ENCODE data around the gene ERC1. TPM values are rescaled to one million over a fixed set of nuclear protein-coding genes. Genes with fewer than 3 reads are reported as not detected.

Gene ERC1
- total RNA-seq, 2 donors from 2014 or later: 18.9 to 72.9 TPM

GRCh38 chr12:1357171-1357570 is 366.1 kb downstream of the ERC1 start:
- no peak for DNase-seq (ENCODE audit: low spot score)
- WGBS: 48% methylated on average over 6 of the region's 6 CpGs
- no peaks in the 10 kb centered on the region for H3K9me3 ChIP-seq

GRCh38 chr12:1357711-1358110 is 366.7 kb downstream of the ERC1 start:
- Histone ChIP-seq H3K9me3 (no peaks in the 10 kb centered on the region), H3K4me3 (no peak overlapping the region), H3K4me1 (replicated peaks) (no peaks in the 10 kb centered on the region), H3K27ac (no peak overlapping the region), H3K27me3 (replicated peaks; ENCODE audit: insufficient read depth) (no peaks in the 10 kb centered on the region), H3K36me3 (no peaks in the 10 kb centered on the region)
- TF ChIP-seq CTCF (IDR thresholded peaks at IDR 0.05): no peak
- TF ChIP-seq POLR2AphosphoS5 (IDR thresholded peaks at IDR 0.05): no peak
- TF ChIP-seq POLR2A (IDR thresholded peaks at IDR 0.05): no peak
- DNase-seq (ENCODE audit: low spot score): no peak
- intact Hi-C loops (cut with DNase I): no loop called here
- 100% methylated on average over 1 of the region's 1 CpG for WGBS

More at GRCh38 chr12:1357171-1357570, 366.1 kb downstream of the ERC1 start:
- H3K36me3 ChIP-seq: no peaks in the 10 kb centered on the region
- H3K27ac ChIP-seq: no peak overlapping the region
- no peak overlapping the region for H3K4me3 ChIP-seq
- no peaks in the 10 kb centered on the region for H3K4me1 ChIP-seq (replicated peaks)
- TF ChIP-seq POLR2AphosphoS5 (IDR thresholded peaks at IDR 0.05) (no peak), POLR2A (IDR thresholded peaks at IDR 0.05) (no peak), CTCF (IDR thresholded peaks at IDR 0.05) (no peak)
- no peaks in the 10 kb centered on the region for H3K27me3 ChIP-seq (replicated peaks; ENCODE audit: insufficient read depth)
- intact Hi-C loops (cut with DNase I): no loop called here

- no peaks in the 10 kb centered on the region for H3K4me1 ChIP-seq (replicated peaks)
- H3K36me3 ChIP-seq: no peaks in the 10 kb centered on the region
- H3K4me3 ChIP-seq: no peak overlapping the region
- TF ChIP-seq CTCF (IDR thresholded peaks at IDR 0.05): no peak
- no peak for TF ChIP-seq POLR2A (IDR thresholded peaks at IDR 0.05)
- TF ChIP-seq POLR2AphosphoS5 (IDR thresholded peaks at IDR 0.05): no peak
- 87% methylated on average over 2 of the region's 2 CpGs for WGBS
- no peaks in the 10 kb centered on the region for H3K9me3 ChIP-seq
- no peak overlapping the region for H3K27ac ChIP-seq
- DNase-seq (ENCODE audit: low spot score): no peak
- intact Hi-C loops (cut with DNase I): no loop called here
- no peaks in the 10 kb centered on the region for H3K27me3 ChIP-seq (replicated peaks; ENCODE audit: insufficient read depth)
Measured at GRCh38 chr12:1360441-1361210, 369.6 kb downstream of the ERC1 start.

- no peak for TF ChIP-seq CTCF (IDR thresholded peaks at IDR 0.05)
- no peak for TF ChIP-seq POLR2AphosphoS5 (IDR thresholded peaks at IDR 0.05)
- TF ChIP-seq POLR2A (IDR thresholded peaks at IDR 0.05): no peak
- H3K9me3 ChIP-seq: no peaks in the 10 kb centered on the region
- H3K4me3 ChIP-seq: no peak overlapping the region
- H3K27me3 ChIP-seq (replicated peaks; ENCODE audit: insufficient read depth): no peaks in the 10 kb centered on the region
- no peaks in the 10 kb centered on the region for H3K4me1 ChIP-seq (replicated peaks)
- H3K27ac ChIP-seq: no peak overlapping the region
- intact Hi-C loops (cut with DNase I): no loop called here
- 92% methylated on average over 6 of the region's 6 CpGs for WGBS
- H3K36me3 ChIP-seq: no peaks in the 10 kb centered on the region
- DNase-seq (ENCODE audit: low spot score): no peak
Measured at GRCh38 chr12:1362143-1362662, 371.2 kb downstream of the ERC1 start.

- no peak for TF ChIP-seq POLR2A (IDR thresholded peaks at IDR 0.05)
- no peak for TF ChIP-seq CTCF (IDR thresholded peaks at IDR 0.05)
- TF ChIP-seq POLR2AphosphoS5 (IDR thresholded peaks at IDR 0.05): no peak
- intact Hi-C loops (cut with DNase I): no loop called here
- Histone ChIP-seq H3K27me3 (replicated peaks; ENCODE audit: insufficient read depth) (no peaks in the 10 kb centered on the region), H3K4me1 (replicated peaks) (no peaks in the 10 kb centered on the region), H3K36me3 (no peaks in the 10 kb centered on the region), H3K27ac (no peak overlapping the region), H3K4me3 (no peak overlapping the region), H3K9me3 (no peaks in the 10 kb centered on the region)
- WGBS: 100% methylated on average over 1 of the region's 1 CpG
- DNase-seq (ENCODE audit: low spot score): no peak
Measured at GRCh38 chr12:1365703-1366102, 374.7 kb downstream of the ERC1 start.
